Activated CD8-positive, alpha-beta memory T cell treated with anti-CD3 and anti-CD28 coated beads for 48 hours (primary cell): ENCODE results near the gene AVPI1.
"Not testable (repeated sequence)": the region's sequence is repeated elsewhere in the genome, so short reads cannot be mapped to it uniquely, and the experiment has no call there.

Experiments used
- DNase-seq, 3 experiments: peaks; one replicate each; pipeline ENCODE4 v3.0.0-alpha.2; 2020; ENCODE audit warnings: low read depth in 2 of 3, low spot score in 2 of 3

The AVPI1 gene

DNA sequence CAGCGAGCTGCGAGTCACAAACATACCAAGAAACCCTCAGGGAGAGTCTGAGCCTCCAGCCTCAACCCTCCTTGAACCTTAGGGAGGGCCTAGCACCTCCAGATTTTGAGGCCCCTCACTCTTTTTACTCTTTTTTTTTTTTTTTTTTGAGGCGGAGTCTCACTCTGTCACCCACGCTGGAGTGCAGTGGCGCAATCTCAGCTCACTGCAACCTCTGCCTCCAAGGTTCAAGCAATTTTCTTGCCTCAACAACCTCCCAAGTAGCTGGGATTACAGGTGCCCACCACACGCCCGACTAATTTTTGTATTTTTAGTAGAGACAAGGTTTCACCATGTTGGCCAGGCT is 2.7 kb downstream of the AVPI1 start:
- not testable (repeated sequence) for DNase-seq

DNA sequence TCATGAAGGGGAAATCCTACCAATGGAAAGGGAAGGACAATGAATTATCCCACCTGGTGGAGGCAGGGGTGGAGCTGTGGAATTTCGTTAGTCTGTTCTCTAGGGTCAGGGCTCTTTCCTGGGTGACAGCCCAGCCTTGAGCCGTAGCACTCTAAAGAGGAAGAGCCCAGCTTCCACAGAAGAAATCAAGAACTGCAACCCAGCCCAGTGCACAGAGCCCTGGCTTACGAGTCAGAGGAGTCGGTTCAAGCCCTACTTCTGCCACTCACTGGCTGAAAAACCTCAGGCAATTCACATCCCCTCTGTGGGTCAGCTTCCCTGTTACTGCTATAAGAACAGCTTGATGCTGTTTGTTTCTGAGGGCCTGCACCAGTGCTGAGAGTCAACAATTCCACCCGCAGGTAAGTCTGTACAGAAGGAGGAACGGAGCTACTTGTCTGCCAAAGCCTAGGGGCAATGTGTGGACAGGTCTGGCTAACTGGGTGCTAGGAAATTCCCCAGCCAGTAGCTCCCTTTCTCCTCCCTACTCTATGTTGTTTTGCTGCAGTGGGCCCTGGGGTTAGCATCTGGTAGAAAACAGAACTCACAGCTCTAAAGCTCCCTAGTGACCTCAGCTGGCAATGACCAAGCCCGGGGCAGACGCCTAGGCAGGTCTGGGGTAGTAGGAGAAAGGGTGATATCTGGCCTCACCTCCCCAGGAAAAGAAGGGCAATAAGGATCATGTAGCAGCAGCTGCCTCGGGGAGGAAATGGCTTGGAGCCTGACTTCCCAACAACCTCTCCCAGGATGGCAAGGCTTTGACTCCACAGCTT is 3.3 kb downstream of the AVPI1 start:
- DNase-seq = no peak

DNA sequence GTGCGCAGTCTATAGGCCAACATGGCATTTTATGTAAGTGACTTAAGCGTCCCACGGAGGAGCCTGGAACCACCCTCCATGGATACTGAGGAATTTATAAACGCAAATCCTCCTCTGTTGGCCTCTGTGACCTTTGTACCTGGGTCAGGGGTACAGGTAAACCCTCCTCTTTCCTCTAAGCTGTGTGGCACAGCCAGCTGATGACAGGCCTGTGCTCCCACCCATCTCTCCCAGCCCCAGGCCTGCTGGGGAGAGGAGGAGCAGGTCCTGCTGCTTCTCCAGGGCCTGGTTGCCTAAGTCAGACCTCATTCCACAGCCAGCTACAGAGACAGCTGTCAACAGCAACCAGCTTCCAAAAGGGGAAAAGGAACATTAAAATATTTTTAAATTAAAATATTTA is 5.0 kb downstream of the AVPI1 start:
- no peak for DNase-seq

DNA sequence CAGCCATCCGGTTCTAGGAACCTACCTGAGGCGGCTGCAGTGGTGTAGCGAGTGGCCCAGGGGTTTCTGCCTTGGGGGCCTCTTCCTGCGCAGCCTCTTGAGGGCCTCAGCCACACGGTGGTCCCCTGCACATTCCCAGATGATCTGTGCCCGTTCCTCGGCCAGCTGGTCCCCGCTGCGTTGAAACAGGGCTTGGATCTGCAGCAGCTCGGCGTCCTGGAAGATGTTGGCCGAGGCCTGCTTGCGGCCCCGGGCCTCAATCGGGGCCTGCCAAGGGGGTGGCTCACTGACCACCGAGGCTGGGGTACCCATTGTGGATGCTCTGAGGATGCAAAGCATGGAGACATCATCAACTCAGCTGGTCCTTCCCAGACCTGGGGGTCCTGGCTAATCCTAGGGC is 7.4 kb downstream of the AVPI1 start:
- DNase-seq = no peak

DNA sequence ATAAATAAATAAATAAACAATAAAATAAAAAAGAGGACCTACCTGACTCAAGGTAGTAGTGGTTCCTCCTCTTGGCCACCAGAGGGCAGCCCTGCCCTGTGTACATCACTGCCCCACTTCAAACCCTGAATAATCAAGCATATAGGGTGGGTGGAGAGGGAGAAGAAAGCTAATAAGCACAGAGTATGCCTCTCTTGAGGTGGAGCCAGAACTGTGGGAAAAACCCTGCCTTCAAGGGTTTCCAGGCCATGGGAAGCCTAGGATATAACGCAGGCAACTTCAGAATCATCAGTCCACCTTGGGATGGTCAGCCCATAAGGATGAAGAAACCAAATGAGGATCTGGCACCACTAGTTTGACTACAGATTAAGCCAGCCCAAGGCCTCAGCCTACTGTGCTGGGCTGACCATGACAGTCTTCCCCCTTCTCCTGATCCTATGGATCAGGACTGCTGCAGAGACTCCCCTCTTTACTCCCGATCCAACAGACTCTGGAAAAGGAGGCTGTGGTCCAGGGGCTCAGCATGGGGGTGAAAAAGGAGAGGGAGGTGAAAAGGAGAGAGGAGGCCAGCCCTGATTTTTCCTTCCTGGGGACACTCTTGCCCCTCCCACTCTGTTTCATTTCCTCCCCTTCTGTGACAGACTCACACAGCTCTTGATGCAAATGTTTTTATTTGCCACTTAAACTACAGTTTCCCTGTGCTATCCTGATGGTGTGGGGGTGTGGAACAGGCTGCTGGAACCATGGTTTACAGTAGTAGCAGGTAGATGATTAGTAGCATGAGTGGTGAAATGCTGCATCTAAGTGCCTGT is 10.1 kb downstream of the AVPI1 start:
- no peak for DNase-seq

DNA sequence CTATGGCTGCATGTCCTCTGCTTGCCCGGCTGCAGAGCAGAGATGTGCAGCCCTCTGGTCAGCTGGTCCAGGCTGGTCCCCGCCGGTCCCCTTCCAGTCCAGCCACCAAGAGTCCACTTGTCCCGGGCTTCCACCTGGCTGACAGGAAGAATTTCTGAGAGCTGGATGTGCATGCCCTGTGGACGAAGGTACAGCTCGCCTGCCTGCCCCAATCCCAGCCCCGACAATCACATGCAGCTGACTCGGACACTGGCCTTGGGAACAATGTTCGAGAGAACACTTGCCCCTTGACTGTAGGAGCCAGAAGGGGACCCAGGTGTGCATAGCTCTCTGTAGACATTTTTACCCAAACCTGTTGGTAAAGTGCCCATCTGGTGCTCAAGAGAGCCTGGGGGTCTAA is 11.8 kb downstream of the AVPI1 start:
- no peak for DNase-seq

DNA sequence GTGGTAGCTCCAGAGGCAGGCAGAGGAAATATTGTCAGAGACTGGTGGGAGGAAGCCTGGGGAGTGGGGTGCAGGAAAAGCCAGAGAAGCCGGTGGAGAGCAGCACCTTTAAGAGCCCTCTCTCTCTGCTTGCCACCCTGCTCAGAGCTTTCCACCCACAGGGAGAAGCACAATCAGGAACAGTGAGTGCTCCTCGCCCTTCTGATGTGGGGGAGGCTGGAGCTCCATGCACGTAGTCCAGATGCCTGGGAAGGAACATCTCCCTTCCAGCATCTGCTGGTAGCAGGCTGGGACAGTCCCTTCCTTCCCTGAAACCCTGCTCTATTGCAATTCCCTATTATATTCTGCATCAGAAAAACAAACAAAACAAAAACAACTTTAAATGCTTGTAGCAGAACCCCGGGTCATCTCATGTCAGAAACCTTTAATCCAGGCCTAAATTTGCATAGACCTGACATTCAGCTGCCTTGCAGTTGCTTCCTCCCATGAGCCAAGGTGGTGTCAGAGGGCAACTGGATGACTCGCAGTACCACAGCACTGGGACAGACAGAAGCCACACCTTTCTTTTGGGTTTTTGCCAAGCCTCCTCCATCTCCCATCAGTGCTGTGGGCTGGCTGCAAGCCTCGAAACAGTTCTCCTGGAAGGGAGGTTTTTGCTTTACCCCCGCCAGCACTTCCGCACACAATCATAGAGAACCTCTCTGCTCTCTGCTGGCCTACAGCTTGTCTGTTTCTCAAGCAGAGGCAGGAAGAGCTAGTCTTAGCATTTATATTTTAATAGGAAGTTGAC is 13.1 kb downstream of the AVPI1 start:
- DNase-seq = no peak

DNA sequence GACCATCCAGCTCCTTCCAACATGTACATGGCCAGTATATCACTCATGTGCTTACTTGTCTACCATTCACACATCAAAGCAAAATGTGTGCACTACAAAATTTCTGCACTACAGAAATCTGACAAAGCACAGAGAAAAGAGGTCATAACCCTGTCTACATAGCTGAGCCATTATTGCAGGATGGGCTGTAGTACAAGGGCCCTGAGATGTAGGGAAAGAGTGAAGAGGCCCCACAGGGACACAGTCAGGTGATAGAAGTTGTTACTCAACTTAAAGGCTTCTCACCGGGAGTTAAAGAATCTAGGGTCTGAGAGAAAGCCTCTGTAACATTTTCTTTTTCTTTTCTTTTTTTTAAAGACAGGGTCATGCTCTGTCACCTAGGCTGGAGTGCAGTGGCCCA is 17.5 kb downstream of the AVPI1 start:
- DNase-seq = no peak

DNA sequence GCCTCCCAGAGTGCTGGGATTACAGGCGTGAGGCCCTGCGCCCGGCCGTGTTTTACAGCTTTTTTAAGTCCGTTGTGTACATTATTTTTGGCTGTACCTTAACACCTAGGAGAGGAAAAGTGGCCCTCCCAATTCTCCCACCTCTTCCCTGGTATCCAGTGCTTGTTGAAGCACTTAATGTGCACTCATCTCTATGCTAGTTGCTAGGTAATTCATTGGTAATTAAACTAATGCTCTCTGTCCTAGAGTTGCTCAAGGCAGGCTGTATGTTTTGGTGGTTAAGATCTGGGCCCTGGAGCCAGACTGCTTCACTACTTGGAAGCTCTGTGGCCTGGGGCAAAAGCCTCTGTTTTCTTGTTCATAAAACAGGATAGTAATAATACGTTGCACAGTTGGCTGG is 19.6 kb downstream of the AVPI1 start:
- no peak for DNase-seq

DNA sequence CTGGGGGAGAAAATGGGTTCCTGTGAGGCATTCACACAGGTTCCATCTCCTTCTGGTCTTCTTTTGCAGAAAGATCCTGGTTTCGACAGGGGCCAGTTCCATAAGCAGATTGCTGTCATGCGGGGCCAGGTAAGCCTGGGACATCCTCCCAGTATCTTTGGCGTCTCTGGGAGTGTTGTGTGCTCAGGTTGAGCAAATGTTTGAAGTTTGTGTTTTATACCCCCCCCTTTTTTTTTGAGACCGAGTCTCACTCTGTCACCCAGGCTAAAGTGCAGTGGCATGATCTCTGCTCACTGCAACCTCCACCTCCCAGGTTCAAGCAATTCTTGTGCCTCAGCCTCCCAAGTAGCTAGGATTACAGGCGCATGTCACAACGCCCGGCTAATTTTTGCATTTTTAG is 20.0 kb downstream of the AVPI1 start:
- DNase-seq = no peak

DNA sequence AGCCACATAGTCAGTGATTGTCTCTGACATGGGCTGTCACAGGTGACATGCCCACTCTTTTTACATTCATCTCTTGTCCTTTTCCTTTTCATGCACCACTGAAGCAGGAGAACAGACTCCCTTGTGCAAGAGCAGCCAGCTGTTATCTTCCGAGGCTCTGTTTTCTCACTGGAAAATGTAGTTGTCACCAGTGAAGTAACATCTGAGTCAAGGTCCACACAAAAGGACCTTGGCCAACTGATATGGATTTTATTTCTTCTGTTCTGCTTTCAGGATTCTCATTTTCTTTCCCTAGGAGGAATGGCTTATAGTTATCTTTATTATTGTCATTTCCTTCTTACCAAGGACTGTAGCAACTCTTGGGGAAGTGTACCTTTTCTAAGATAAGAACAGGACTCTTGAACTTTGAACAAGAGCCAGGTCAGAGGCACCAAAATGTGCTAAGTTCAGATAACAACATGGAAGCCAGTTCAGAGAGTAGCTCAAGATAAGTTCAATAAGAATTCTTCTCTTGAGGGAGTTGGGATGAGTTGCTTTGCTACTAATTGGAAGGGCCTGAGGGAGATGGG is 22.7 kb downstream of the AVPI1 start:
- no peak for DNase-seq

DNA sequence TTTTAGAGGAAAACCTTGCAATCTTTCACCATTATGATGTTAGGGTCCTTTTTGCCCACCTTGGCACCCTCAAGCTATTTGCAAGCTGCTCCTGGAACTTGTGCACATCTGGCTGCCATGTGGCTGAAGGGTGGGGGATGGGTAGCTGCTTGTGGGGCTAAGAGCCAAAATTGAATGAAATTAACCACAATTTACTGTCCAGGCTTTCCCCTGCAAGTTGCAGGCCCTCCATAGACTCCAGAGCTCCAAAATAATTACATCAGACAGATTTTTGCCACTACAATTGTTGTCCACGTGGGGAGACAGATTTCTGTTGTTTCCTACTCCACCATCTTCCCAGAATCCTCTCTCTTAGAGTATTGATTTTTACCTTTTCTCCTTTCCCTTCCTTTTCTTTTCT is 27.5 kb downstream of the AVPI1 start:
- no peak for DNase-seq

DNA sequence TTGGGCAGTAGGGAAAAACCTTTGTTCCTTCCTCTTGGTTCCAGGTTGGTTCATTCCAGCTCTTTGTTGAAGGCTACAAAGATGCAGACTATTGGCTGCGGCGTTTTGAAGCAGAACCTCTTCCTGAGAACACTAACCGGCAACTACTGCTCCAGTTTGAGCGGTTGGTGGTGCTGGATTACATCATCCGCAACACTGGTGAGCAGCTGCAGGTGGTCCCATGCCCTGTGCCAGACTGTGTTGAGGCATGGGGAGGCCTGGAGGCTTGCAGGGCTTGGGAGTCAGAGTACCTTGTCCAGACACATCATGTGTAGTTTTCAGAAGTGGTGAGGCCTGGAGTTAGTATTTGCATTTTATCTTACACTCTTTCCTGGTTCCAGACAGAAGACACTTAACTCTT is 30.3 kb downstream of the AVPI1 start:
- no peak for DNase-seq

DNA sequence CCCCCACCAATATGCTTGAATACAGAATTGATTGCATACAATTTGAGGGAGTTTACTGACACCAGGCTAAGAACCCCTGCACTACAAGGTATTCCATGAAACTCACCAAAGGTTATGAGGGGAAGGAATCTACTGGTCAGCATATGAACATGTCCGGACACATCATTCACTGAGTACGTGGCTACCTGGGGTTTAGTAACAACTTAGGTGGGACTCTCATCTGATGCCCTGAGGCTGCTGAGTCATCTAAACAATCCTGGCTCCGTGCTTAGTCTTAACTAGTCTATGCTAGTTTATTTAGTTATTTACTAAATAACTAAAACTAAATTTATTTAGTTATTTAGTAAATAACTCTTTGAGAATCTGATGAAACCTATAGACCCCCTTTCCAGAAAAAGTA is 35.3 kb downstream of the AVPI1 start:
- no peak for DNase-seq

DNA sequence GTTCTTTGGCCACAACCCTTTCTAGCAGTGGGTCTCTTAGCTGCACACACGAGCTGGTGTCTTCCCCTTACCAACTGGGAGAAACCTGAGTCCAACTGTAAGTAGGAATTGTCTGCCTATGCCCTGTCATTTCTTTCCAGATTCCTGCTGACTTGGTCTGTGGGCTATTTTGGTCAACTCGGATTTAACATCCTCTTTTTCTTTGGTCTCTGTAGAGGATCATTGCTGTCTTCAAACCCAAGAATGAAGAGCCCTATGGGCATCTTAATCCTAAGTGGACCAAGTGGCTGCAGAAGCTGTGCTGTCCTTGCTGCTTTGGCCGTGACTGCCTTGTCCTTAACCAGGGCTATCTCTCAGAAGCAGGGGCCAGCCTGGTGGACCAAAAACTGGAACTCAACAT is 36.3 kb downstream of the AVPI1 start:
- DNase-seq = no peak

DNA sequence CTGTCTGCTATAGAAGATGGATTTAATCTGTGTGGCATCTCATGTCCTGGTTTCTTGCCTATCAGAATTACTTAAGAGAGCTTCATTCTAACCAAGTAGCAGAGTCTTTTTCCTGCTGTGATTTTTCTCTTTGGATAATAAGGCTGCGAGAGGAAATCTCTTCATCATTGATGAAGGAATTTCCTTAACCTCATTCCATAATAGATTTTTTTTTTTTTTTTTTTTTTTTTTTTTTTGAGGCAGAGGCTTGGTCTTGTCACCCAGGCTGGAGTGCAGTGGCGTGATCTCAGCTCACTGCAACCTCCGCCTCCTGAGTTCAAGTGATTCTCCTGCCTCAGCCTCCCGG is 37.7 kb downstream of the AVPI1 start:
- not testable (repeated sequence) for DNase-seq

DNA sequence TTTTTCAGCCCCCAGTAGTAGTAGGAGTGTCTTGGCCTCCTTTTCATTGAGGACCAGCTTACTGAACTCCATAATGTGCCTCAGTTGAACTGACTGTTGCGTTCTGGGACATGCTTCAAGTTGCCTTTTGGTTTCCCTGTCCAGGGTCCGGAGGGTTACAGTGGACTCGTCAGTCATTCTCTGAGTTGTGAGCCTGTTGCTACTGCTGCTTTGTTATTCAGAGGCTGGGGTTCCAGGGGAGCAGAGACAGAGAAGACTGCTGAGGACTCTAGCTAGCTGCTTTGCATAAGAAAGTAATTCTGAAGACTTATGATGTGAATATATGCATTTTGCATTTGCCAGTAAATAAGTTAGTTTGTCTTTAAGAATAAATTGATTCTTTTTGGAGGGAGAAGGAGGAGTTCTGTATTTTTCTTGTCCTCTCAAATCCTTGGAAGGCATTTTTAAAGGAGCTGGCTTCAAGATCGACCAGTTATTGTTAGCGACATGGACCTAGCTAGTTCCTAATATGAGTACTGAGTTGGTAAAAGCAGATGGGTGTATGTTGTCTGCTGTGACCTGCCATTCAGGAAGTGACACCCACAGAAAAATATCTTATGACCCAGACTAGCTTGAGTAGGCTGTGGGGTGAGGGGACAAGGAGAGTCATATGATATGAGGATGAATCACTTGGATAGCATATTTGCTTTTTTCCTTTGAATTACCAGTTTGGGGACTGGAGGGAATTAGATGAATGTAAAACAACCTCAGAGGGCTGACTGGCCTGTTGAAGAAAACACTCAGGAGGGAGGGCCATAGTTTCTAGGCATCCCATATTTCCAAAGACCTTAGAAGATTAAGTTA is 38.3 kb downstream of the AVPI1 start:
- no peak for DNase-seq

DNA sequence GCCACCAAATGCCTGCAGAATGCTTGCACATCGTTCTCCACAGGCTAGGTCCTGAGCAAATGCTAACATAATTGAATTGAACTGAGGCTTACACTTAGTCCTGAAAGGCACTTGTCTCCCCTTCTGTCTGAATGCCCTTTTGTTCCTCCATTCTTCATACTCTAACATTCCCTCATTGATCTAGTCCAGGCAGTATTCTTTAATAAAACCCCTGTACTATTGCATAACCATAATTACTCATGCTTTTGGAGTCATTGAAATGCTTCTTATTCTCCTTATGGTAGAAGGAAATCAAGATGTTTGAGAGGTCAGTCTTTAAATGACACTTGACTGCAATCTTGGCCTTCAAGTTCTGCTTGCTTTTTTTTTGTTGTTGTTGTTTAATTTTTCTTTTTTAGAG is 39.5 kb downstream of the AVPI1 start:
- no peak for DNase-seq

DNA sequence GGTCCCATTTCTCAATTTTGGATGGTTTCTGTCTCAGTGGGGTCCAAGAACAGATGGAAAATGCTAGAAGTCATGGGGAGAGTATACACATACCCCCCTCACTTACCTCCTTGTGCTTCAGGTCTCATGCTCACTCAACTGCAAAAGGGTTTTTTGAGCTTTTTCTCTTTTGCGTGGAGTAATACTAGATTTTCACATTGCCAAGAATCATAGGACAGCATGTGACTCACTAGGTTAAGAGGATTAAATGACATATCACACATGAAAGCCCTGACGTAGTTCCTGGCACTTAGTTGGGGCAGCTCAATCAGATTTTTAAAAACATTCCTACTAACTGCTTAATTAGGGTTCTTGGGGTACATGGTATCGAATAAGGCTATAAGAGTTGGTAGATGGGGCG is 42.1 kb downstream of the AVPI1 start:
- DNase-seq = no peak

DNA sequence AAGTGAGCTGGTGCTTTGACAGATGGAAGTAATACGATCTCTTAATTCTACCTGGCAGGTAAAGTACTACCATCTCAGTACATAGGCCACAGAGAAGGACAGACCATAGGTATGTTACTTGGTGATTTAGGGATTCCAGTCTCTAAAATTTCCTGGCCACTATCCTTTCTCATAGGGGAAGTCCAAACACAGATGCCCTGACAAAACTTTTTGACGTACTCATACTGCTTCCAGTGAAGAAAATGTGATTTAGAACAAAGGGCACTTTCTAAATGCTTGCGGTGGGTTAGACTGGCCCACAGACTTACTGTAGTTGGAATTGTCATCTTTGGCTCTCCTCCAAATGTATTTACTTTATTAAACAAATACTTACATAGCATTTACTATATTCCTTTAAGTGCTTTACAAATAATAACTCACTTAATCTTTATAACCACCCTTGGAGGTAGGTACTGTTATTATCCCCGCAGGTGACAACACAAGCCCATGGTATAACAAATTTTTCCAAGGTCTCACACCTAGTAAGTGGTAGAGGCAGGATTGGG is 43.5 kb downstream of the AVPI1 start:
- DNase-seq = no peak
